GM18867 (cell line): ENCODE results near the gene RAB15.
A peak's percentile ranks its signal among the peaks of the same experiment; 100 is the strongest.

Source experiments
- ATAC-seq: cut with Tn5 transposase; IDR thresholded peaks from one replicate; pipeline ENCODE4 v1.9.1; 2021; ENCODE audit warnings: mild to moderate bottlenecking, moderate library complexity; ENCODE audit not compliant: unreplicated experiment

Gene RAB15

DNA sequence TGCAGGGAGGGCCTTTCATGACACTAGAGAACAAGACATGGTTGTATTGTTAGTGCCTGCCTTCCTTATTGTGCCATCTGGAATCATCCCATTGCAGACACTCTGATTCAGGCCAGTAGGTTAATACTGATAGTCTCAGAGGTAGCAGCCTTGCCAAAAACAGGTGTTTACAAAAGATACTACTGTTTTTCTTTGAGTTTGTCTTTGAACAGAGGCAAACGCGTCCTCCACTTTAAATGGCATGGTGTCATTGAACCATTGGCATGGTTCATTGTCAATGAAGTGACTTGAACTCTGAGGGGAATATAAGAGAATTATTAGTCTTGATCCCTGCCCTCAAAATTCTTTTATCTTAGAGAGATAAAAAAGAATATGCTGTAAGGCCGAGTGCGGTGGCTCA is 18.8 kb upstream of the RAB15 start:
- no peak for ATAC-seq

DNA sequence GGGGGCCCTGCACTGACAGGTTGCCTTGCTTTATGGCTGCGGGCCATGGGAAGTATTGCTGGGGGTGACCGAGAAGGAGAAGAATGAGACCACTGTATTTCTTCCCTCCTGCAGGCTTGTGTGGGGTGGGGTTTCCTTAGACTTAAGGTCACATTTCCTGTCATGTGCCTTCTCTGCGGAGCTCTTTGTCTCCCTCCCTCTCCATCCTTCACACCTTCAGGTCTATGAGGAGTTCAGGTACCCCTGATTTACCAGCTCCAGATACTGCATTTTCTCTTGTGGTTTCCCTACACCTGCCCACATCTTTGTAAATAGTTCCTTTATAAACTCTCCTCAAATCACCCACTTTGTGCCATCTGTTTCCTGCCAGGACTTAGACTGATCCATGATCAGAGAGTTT is 18.2 kb upstream of the RAB15 start:
- no peak for ATAC-seq

DNA sequence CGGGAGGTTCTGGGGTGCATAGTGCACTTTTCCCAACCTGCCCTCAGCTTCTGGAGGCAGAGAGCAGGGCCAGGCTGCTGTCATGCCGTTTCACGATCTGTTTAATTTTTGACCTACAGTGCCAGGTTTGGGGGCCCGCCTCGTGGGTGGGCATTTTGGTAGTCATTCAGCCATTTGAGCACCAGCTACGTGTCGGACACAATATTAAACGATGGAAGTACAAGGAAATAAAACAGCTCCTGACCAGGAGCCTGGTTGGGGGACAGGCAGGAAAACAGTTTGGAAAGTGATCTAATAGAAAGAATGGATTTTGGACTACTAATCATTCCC is 15.3 kb upstream of the RAB15 start:
- ATAC-seq: peak; percentile 2

DNA sequence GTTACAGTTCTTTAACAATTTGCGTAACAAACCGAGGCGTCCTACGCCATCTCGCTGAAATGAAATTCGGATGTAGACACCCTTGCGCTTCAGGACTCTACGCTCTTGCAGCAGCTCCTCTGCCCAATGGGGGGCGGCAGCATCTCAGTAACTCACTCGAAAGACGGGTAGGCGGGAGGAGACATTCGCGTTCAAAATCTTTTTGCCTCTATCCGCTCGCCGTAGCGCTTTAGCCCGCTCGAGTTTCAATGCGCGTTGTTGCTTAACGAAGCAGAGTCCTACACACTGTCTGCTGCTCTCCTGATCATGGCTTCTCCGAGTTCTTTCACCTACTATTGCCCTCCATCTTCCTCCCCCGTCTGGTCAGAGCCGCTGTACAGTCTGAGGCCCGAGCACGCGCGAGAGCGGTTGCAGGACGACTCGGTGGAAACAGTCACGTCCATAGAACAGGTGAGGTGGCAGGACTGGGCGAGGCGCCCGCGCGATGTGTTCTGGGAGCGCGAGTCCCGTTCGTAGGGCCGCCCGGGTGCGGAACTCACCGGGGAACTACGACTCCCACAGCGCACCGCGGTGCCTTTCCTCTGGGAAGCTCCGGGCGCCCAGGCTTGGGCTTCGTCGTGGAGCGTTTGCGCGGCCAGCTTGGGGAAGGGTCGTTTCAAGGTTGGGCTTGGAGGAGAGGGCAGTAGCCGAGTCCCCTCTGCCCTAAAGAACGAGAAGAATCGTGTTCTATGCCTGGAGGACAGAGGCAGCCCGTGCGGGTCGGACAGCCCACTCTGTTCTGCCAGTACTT is 14.7 kb upstream of the RAB15 start, which contains the start of gene FNTB:
TSS of gene FNTB (plus strand) at position 248 of the 790 bp plus-strand sequence. CDS start at position 307, 59 bp downstream.
- ATAC-seq: peak; percentile 94

- no peak for ATAC-seq
Measured at GRCh38 chr14:64983439-64984310, 11.5 kb upstream of the RAB15 start.

GRCh38 chr14:64979336-64980074 is 7.4 kb upstream of the RAB15 start:
- no peak for ATAC-seq

GRCh38 chr14:64974563-64974962 is 2.4 kb upstream of the RAB15 start:
- no peak for ATAC-seq

DNA sequence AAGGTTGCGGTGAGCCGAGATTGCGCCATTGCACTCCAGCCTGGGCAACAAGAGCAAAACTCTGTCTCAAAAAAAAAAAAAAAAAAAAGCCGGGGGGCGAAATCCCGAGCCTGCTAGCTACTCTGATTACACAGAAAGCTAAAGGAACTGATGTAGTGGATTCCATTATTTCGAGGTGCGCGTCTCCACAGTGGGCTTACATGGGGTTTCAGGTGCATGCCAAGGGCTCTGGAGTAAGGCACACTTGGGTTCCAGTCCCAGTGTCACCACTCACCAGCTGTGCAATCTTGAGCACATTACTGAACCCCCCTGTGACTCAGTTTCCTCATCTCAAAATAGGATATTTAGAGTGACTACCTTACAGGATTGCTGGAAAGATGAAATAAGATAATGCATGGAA is 1.7 kb upstream of the RAB15 start:
- ATAC-seq: no peak

- ATAC-seq: no peak
Measured at GRCh38 chr14:64973026-64973442, 898 bp upstream of the RAB15 start.

GRCh38 chr14:64971491-64971942 is 619 bp downstream of the RAB15 start:
- ATAC-seq: no peak

- no peak for ATAC-seq
Measured at GRCh38 chr14:64970776-64971477, 1.2 kb downstream of the RAB15 start.

DNA sequence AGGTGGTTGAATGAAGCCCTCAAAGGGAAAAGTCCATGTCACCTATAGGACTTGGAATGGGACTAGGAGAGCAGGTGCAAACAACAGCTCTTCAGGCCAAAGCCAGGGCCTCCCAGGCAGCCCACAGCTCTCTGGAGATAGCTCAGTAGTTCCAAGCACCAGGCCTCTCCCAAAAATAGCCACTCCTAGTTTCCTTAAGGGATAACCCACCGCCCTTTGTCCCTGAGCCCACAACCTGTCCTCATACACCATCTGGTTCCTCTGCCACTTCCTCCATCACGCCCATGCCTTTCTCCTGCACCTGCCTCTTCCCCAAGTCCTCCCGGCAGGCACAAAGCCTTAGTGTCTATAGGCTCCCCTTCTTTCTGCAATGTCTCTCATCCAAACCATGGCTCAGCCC is 2.1 kb downstream of the RAB15 start:
- no peak for ATAC-seq

- no peak for ATAC-seq
Measured at GRCh38 chr14:64968651-64969050, 3.5 kb downstream of the RAB15 start.

GRCh38 chr14:64968167-64968566 is 4.0 kb downstream of the RAB15 start:
- ATAC-seq: no peak

GRCh38 chr14:64966976-64967375 is 5.2 kb downstream of the RAB15 start:
- ATAC-seq: no peak

- ATAC-seq: no peak
Measured at GRCh38 chr14:64965356-64966000, 6.7 kb downstream of the RAB15 start.

DNA sequence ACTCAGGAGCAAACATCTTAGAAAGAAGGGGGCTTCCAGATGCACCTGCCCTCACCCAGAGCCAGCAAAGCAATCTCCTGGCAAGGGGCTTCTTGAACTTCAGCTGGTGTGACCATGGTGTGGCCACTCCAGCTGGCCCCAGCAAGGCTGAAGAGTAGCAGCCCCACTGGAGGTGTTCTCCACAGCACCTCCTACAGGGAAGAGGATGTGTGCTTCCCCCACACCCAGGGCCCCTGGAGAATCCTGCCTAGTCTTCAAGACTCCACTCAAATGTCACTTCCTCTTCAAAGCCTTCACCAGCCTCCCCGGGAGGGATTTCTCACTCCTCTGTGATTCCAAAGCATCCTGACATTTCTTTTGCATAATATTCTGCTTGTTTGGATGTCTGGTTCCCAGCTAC is 8.5 kb downstream of the RAB15 start:
- no peak for ATAC-seq

GRCh38 chr14:64960762-64961276 is 11.3 kb downstream of the RAB15 start:
- no peak for ATAC-seq

DNA sequence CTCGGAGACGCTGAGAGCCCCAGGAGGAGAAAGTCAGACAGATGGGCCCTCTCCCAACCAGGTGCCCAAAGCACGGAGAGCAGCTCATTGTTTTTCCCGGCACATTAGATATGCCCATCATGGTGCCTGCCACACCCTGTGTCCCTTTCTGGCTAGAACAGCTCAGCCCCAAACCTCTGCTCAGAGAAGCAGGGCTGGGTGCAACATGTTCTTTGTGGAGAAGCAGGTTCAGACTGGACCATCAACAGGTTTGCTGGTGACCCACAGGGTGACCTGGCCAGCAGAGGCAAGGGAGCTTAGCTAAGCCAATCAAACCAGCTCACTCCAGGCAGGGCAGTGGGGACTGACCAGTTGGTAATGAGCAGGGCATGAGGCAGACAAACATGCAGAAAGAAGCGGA is 13.4 kb downstream of the RAB15 start:
- no peak for ATAC-seq

- ATAC-seq: no peak
Measured at GRCh38 chr14:64958201-64958600, 13.9 kb downstream of the RAB15 start.
